GM18861 (cell line): ENCODE measurements around the gene P2RX1.
"Not testable (repeated sequence)": the region's sequence is repeated elsewhere in the genome, so short reads cannot be mapped to it uniquely, and the experiment has no call there.

Experiments
- ATAC-seq: cut with Tn5 transposase; IDR thresholded peaks from one replicate; pipeline ENCODE4 v1.9.1; 2021; ENCODE audit not compliant: unreplicated experiment

Gene P2RX1

DNA sequence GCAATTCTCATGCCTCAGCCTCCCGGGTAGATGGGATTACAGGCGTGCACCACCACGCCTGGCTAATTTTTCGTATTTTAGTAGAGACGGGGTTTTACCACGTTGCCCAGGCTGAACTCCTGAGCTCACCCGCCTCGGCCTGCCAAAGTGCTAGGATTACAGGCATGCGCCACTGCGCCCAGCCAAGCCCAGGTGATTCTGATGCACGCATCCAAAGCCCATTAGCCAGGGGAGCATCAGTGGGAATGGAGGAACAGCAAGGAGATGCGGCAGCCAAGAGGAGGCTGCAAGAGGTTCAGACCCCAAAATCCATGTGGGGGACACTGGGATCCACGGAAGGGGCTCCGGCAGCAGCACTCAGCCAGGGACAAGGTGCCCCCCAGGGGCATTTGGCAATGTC is 35.9 kb upstream of the P2RX1 start:
- no peak for ATAC-seq

DNA sequence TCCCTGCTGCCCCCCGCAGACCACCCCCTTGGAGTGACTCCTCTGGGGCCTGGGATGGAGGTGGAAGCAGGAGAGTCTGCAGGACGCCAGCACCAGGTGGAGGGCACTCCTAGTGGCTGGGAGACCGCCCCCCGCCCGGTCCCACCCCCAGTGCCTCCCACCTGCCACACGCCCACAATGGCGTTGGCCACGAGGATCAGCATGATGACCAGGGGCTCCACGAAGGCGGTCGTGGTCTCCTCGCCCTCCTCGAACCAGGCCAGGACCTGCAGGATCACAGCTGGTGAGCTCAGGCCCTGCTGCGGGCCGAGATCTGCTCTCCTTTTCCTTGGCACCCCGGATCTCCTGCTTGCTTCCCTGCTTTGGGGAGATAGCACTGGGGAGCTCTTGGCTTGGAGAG is 35.2 kb upstream of the P2RX1 start:
- ATAC-seq, result no peak

DNA sequence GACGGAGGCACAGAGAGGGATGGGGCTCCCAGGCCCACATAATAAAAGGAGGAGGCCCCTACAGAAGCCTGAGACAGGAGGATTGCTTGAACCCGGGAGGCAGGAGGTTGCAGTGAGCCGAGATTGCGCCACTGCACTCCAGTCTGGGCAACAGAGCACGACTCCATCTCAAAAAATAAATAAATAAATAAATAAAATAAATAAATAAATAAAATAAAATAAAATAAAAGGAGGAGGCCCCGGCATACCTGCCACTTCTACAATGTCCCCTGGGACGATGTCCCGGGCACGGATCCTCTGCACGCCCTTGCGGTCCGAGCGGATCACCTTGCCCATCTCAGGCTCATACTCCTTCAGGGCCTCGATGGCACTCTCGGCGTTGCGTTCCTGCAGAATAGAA is 34.7 kb upstream of the P2RX1 start:
- no peak for ATAC-seq

DNA sequence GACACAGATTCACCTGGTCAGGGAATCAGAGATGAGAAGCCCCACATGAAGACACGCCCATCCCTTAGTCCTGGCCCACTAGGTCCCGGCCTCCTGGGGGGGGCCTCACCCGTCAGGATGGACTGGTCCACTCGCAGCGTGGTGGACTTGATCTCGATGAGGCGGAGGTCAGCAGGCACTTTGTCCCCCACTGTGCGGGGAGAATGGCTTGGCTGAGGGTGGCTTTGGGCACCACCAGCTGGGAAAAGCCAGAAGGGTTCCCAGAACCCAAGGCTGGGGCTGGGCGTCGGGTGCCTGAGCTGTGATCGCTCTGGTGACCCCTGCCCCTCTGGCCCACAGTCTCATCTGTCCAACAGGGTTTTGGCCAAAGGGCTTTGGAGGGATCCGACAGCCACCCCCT is 34.3 kb upstream of the P2RX1 start:
- ATAC-seq, result no peak

DNA sequence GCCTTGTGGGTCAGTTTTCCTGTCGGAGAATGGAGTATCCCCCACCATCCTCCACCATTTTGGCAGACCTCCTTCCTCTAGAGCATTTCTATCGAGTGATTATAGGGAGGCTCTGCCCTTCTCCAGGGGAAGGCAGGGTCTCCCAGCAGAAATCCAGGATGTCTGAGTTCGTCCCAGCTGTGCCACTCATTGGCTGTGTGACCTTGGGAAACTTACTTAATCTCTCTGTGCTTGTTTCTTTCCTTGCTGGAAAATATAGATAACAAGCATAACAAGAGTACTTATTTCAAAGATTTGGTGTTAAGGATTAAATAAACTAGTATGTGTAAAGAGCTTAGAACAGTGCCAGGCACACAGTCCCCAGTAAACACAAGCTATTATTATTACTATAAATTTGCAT is 33.2 kb upstream of the P2RX1 start:
- ATAC-seq, result no peak

DNA sequence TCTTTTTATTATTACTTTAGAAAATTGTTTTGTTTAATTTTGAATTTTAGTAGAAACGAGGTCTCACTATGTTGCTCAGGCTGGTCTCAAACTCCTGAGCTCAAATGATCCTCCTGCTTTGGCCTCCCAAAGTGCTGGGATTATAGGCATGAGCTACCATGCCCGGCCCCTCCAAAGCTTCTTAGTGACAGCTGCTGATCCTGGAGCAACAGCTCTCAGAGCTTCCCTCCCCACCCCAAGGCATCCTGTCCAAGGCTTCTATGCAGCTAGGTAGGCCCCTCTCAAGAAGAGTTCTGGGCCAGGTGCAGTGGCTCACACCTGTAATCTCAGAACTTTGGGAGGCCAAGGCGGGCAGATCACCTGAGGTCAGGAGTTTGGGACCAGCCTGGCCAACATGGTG is 32.3 kb upstream of the P2RX1 start:
- not testable (repeated sequence) for ATAC-seq

DNA sequence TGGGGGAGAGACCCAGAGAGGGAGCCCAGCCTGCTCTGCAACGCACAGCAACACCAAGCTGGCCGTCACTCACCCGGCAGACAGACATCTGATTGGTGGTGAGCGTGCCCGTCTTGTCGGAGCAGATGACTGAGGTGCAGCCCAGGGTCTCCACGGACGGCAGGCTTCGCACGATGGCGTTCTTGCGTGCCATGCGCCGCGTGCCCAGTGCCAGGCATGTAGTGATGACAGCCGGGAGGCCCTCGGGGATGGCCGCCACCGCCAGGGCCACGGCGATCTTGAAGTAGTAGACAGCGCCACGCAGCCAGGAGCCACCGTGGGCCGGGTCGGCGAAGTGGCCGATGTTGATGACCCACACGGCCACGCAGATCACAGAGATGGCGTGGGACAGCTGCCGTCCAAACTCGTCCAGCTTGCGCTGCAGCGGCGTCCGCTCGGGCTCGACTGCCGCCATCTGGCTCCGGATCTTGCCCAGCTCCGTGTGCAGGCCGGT is 31.1 kb upstream of the P2RX1 start:
- no peak for ATAC-seq

DNA sequence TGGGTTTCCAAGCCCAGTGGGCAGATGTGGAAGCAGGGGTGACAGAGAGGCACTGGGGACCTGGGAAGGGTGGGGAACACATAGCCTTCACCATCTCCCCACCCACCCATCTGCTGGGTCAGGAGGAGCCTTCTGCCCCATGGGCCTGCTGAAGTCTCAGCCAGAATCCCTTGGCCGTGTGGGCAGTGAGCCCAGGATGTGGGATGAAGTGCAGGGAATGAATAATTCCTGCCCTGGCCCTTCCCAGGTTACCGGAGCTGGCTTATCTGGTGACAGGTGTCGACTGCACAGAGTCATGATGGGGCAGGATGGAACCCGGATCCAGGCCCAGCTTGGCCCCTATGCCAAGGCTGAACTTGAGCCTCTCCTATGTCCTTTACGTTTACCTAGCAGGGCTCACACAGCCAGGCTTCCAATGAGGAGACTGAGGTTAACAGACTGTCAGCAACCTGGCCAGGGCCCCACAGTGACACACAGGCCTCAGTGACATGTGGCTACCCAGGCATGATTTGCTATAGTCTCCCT is 30.5 kb upstream of the P2RX1 start:
- no peak for ATAC-seq

DNA sequence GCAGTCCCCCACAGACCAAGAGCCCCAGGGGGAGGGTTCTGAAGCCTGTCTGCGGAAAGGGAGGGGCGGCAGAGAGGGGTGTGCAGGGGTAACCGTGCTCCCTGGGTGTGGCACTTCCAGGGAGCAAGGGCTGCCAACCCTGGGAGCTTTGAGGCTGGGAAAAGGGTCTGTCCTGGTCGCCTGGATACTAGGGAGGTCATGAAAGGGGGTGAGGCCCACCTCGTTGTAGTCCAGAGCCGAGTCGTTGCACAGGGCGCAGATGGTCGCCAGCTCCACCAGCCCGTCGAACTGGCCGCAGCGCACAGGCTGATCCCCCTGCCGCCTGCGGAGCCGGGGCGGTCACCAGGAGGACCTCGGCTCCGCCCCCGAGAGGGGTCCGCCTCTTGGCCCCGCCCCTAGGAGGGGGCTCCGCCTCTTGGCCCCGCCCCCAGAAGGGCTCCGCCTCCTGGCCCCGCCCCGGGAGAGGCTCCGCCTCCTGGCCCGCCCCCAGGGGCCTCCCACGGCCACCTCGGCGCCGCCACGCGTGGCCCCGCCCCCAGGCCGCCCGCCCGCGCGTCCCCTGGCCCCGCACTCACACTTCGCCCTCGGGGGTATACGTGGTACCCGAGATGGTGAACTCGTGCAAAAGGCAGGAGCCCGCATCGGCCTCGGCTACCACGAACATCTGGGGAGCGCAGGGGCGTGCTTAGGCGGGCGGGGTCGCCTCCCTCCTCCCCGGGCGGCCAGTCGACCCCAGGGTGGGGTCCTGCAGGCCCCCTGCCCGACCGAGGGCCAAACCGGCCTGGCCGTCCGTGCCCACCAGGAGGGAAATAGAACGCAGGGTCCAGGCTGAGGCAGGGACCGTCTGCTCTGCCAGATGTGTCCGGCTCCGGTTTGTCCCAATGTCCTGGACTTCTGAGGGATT is 28.5 kb upstream of the P2RX1 start:
- no peak for ATAC-seq

DNA sequence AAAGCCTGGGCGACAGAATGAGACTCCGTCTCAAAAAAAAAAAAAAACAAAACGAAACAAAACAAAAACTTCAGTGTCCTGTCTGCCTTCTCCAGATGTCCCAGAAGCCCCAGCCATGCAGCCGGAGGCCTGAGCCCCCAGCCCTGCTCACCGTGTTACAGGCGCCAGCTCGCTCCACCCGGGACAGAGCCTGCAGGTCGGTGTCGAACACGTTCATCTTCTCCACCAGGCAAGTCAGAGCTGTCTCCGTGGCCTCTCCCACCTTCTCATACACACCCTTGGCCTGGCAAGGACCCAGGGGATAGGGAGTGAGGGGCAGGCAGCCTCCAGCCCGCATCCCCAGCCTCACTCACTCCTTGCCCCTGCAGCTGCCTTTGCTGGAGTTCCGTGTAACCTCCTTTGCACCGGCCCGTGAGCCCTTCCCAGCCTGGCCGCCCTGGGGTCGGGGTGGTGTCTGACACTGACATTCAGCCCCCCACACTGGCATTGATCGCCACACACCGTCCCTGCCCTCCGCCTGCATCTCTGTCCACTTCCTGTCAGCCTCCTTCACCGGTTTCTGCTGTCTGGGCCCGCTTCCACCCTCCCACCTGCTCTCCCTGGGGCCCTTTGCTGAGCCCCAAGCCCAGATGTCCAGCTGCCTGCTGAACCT is 27.1 kb upstream of the P2RX1 start:
- ATAC-seq, result no peak

DNA sequence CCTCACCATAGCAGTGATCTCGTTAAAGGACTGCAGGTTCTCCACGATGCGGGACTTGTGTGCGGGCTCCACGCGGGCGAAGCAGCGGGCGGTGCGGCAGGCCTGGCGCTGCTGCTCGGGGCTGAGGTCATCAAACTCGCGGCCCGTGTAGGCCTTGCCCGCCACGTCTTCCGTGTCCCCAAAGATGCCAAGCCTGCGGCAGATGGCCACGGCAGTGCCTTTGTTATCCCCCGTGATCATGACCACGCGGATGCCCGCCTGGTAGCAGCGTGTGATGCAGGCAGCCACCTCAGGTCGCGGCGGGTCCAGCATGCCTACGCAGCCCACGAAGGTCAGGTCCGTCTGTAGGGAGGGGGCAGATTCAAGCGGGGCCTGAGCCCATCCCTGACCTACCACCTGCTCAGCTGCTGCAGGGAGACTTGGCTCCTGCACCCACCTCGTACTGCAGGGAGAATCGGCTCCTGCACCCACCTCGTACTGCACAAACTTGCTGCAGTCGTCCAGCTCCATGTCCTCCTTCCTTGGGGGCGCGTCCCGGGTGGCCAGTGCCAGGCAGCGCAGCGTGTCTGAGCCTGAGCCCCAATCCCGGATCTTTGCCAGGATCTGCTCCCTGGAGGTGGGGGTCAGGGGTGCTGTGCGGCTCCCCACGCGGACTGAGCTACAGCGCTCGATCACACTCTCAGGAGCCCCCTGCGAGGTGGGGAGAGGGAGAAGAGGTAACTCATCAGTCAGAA is 24.9 kb upstream of the P2RX1 start:
- ATAC-seq, result no peak

DNA sequence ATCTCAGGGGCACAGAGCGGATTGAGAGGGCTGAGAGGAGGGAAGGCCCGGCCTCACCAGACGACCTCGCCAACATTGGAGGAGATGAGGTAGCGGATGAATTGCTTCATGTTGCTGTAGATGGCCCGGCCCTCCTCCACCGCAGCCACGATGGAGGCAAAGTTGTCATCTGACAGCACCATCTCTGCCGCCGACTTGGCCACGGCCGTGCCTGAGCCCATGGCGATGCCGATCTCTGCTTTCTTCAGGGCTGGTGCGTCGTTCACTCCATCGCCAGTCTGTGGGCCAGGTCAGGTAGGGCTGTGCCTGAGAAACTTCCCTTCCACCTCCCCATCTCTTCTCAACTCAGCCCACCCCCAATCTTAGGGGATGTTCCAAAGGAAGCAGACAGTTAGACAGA is 21.1 kb upstream of the P2RX1 start:
- no peak for ATAC-seq

DNA sequence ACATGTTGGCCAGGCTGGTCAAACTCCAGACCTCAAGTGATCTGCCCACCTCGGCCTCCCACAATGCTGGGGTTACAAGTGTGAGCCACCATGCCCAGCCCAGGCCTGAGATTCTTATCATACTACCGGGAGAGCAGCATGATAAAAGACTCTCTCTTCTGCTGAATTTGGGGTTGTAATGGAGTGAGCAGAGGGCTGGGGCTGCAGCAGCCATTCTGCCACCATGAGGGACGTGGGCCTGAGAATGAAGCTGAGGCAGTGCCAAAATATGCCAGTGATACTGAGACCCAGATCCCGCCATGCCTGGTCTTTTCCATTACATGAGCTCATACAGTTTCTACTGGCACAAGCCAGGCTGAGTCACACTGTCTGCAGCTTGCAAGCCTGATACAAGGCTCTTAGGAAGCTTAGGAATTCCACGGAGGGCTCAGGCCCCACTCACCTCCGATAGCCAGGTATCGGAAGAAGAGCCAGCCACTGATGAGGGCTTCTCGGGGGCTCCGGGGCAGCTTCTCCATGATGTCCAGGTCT is 19.6 kb upstream of the P2RX1 start:
- ATAC-seq, result no peak

DNA sequence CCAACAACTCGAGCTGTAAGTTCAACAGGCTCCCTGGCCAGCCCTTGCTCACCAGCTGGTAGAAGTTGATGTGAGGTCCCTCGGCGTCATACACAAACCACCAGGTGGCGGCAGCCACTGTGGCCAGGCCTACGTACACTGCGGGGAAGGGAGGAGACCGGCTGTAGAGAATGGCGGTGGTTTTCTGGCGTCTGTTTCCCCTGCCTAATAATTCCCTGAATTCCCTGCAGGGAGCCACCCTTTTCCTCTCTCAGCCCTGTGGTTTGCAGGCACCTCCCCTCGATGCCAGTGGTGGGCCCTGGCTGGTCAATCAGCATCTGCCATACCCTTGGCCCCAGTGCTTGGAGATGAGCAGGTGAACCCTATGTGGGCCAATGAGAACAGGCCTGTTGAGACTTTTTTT is 18.9 kb upstream of the P2RX1 start:
- no peak for ATAC-seq

DNA sequence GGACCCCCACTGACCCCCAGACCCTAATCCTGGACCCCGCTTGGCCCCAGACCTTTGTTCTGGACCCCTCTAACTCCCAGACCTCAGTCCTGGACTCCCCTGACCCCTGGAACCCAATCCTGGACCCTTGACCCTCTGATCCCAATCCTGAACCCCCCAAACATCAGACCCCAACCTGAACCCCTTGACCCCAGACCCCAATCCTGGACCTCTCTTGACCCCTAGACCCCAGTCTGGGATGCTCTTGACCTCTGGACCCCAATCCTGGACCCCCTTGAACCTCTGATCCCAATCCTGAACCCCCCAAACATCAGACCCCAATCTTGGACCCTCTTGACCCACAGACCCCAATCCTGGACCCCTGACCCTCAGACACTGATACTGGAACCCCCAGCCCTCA is 13.5 kb upstream of the P2RX1 start:
- ATAC-seq, result no peak

DNA sequence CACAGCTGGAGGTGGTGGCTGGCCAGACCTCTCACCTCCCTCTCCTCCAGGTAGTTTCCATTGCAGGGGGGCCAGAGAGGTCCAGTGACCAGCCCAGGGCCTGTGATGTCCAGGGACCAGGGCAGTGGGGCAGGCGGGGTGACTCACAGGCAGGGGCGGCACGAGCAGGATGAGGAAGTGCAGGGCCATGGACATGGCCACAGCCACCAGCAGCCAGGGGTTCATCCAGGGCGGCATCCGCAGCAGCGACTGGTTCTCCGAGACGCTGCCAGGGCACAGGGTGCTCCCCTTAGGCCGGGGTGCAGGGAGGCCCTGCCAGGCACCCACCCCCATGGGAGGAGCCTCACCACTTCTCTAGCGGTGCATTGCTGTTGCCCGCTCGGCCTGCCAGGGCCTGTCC is 12.9 kb upstream of the P2RX1 start:
- ATAC-seq, result no peak

DNA sequence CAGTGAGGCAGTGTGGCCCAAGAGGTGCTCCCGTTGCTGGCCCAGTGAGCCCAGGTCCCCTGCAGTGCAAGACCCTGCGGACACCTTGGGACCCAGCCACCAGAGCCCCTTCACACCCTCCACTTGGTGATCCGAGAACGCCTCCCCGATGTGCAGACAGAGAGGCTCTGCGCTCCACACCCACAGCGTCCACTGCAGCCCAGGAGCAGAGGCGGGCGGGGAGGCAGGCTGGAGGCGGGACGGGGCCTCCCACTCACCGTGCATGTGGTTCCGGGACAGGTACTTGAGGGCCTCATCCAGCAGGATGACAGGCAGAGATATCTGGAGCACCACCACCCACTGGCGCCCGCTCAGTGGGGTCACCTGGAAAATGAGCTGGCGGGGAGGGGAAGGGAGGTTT is 12.1 kb upstream of the P2RX1 start:
- ATAC-seq, result no peak

DNA sequence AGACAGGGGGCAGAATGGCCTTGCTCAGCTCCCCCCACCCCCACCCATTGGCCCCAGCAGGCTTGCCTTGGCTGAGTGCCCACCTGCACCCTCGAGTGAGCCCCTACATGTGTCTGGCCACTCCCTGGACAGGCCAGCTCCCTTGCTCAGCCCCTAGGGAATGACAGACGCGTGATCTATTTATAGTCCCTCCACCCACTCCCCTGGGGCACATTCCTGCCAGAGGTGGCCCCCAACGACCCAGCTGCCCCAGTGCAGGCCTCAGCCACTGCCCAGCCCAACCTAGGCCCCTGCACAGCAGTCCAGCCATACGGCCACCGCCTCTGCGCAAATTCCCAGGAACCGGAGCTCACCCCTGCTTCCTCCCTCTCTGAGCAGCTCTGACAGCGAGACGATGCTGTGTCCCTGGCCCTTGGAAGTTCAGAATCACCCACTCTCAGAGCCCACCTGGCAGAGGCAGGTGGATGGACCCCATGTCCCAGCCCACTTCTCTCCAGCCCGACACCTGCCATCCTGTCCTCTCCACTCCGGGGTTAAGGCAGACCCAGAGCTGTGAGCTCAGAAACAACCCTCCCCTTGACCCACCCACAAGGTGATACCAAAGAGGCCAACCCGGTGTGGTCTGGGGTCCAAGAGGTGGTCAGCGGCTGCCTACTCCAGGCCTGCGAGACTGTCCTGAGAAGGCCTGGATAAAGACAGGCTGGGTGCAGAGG is 11.5 kb upstream of the P2RX1 start:
- ATAC-seq, result no peak

DNA sequence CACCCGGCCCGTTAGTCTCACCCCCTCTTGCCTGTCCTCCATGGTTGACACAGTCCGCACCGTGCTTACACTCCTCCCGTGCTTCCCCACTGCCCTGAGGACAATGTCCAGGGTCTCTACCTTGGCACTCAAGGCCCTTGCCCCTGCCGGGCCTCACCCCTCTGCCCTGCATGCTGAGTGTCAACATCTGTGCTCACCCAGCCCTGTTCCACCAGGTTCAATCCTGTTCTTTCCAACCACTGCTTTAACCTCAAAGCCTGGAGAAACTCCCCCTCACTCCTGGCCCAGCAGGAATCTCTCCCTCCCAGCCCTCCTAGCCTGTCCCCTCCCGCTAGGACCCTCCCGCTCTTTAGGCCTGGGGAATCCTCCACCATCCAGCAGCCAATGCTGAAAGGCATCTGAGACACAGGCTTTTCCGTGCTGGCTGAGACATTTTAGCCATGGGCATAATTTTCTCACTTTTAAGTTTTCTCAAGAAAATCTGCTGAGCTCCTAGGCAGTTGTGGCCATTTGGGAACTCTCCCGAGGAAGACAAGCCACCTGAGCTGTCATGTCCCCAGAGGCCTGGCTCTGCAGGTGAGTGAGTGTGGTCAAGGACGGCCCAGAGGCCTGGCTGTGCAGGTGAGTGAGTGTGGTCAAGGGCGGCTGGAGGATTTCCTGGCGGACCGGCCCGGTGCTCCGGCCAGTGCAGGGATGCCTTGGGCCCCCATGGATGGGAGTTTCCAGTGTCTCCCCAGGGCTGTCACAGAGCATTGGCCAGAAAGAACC is 10.8 kb upstream of the P2RX1 start:
- ATAC-seq, result no peak
